KG1 (cell line): ENCODE data around the gene RHNO1.
"Not testable (repeated sequence)": the region's sequence is repeated elsewhere in the genome, so short reads cannot be mapped to it uniquely, and the experiment has no call there.

ENCODE experiments used
- DNase-seq: peaks from one replicate; lab custom pipeline; 2025; lab: John Stamatoyannopoulos, UW

Gene RHNO1

DNA sequence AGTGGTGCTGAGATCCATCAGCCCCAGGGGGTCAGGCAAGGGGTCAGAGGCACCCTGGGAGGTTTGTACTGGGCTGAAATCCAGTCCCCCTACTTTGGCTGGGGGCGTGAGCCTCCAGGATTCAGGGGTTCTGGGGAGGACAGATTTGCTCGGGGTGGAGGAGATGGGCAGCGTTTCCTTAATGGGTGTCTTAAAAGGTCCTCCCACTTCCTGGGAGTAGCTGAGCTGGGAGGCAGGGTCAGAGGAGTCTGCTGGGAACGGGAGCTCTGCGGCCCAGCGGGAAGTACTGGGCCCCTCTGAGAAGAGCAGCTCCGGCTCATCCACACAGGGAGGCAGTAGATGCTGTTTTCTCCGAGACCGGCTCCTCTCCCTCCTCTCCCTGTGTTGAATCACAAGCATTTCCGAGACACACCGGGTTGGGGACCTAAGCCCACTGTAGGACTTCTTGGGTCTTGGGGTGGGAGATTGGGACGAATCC is 18.0 kb upstream of the RHNO1 start:
- no peak for DNase-seq

DNA sequence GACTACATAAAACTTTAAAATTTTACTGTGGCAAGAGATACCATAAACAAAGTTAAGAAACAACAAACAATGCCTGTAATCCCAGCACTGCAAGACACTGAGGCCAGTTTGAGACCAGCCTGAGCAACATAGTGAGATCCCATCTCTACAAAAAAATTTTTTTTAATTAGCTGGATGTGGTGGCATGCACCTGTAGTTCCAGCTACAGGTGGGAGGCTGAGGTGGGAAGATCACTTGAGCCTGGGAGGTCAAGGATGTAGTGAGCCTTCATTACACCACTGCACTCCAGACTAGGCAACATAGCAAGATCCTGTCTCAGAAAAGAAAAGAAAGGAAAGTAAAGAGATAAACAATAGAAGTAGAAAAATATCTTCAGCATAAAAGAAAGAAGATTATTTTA is 16.9 kb upstream of the RHNO1 start:
- DNase-seq = no peak

DNA sequence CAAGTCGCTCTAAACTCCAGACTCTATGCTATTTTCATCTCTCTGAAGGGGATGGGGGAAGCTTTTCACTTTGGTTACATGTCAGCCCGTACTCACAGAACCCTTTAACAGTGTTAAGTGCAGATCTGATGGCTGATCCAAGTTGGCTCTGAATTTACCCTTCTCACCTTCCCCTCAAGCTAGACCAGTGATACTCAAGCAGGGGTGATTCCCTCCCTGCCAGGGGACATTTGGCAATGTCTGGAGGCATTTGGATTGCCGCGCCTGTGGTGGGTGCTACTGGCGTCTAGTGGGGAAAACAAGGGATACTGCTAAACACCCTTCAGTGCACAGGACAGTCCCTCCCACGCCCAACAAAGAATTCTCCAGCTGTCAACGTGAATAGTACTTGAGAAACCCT is 14.1 kb upstream of the RHNO1 start:
- no peak for DNase-seq

DNA sequence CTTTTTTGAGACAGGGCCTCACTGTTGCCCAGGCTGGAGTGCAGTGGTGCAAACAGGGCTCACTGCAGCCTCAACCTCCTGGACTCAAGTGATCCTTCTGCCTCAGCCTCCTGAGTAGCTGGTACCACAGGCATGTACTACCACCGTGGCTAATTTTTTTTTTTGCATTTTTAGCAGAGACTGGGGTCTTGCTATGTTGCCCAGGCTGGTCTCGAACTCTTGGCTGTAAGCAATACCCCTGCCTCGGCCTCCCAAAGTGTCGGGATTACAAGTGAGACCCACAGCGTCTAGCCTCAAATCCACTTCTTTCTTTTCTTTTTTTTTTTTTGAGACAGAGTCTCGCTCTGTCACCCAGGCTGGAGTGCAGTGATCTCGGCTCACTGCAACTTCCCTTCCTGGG is 13.6 kb upstream of the RHNO1 start:
- DNase-seq = not testable (repeated sequence)

DNA sequence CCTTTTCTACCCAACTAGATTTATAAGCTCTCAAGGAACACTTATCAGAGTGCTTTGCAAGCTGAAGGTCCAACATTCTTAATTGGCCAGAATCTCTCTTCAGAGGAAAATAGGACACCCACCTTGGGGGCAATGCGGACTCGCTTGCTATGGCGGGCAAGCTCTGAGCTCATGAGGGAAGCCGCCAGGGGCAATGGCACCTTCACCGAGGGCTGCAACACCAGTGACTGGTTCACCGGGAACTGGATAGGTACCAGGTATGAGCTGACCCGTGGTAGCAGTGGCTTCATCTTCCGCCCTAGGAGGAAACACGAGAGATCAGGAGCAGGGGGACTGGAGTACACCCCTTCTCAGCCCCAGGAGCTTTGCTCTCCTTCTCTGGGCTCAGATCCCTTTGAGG is 12.8 kb upstream of the RHNO1 start:
- no peak for DNase-seq

DNA sequence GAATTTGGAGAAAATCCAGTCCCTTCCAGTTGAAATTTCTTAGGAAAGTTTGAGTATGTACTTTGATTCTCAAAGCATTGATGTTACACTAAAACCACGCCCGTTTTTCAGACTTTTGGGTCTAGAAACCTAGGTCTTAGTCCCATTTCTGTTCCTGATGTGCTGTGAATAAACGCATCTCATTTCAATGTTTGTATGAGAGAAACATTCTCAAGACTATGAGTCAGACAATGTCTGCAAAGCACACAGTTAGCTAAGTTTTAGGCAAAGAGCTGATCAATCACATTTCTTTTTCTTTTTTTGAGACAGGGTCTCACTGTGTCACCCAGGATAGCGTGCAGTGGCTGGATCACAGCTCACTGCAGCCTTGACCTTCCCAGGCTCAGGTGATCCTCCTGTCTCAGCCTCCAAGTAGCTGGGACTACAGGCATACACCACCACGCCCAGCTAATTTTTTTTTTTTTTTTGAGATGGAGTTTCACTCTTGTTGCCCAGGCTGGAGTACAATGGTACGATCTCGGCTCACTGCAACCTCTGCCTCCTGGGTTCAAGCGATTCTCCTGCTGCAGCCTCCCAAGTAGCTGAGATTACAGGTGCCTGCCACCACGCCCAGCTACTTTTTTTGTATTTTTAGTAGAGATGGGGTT is 7.9 kb upstream of the RHNO1 start:
- DNase-seq = not testable (repeated sequence)

DNA sequence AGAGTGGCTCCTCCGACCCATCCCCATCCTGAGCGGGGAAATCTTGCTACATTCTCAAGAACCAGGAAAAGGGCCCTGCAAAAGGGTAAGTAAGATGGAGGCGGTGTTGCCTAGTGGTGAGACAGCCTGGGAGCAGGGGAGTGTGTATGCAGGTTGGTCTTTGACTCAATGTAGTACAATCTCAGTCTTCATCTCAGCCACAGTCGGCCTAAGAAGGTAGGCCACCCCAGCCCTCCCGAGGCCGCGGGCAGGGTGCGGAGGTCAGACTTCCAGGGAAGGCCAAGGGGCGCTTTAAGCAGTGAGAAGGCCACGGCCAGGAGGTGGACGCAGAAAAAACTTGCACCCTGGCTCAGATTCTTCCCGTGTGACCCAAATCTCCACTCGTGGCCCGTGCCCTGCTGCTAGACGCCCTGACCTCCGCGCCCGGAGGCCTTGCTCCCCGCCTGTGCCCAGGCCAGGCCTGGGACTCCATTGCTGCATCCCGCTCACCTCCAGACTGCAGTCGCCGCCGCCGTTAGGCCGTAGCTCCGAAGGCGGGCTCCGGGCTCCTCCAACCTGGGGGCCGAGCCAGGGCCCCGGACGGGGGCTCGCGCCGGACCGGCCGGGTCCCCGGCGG is 484 bp upstream of the RHNO1 start:
- peak; percentile 36 for DNase-seq

DNA sequence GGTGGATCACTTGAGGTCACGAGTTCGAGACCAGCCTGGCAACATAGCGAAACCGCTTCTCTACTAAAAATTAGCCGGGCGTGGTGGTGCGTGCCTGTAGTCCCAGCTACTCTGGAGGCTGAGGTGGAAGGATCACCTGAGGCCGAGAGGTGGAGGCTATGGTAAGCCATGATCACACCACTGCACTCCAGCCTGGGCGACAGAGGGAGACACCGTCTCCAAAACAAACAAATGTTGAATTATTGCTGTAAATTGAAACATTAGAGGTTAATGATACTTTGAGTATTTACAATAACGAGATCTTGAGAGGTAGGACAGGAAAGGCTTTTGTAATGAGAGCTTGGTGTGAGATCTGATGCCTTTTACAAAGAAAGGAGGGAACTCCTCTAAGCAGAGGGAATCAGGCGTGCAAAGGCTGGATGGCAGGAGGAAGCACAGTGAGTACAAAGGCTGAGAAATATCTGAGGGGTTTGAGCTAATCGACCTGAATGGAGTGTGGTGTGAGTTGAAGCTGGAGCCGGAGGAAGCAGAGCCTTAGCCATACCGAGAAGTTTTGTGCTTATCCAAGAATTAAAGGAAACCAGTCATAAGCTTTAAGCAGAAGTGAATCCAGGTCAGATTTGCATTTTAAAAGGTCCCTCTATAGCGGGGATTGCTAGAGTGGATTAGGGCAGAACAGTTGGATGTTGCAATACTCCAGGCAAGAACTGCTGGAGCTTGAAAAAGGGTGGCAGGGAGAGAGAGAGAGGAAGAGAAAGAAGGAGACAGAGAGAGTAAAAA is 1.1 kb downstream of the RHNO1 start:
- no peak for DNase-seq

DNA sequence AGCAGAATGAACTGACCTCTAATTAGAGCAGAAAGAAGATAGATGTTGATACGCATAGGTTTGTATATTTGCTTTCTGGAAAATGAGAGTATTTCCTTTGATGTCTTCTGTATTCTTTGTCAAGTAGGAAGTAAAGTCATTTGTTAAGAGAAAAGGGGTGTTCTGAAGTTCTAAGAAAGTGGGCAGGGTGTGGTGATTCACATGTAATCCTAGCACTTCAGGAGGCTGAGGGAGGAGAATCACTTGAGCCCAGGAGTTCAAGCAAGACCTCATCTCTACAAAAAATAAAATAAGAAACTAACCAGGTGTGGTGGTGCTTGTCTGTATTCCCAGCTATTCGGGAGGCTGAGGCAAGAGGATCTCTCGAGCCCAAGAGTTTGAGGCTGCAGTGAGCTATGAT is 2.8 kb downstream of the RHNO1 start:
- DNase-seq = no peak

DNA sequence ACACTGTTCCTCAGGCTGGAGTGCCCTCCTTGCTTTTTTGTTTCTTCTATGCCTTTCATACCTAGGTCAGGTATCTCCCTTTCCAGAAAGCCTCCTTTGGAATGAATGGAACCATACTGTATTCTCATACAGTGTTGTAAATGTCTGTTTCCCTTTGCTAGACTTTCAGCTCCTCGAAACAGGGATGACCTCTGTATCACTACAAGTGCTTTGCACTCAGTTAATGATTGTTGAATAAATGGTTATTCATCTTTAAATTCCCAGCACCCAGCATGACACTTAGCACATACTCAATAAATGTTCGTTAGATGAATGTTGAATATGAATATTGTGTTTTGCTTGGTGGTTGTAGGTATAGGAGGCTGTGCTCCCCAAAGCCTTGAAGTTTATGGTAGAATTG is 7.8 kb downstream of the RHNO1 start:
- no peak for DNase-seq

DNA sequence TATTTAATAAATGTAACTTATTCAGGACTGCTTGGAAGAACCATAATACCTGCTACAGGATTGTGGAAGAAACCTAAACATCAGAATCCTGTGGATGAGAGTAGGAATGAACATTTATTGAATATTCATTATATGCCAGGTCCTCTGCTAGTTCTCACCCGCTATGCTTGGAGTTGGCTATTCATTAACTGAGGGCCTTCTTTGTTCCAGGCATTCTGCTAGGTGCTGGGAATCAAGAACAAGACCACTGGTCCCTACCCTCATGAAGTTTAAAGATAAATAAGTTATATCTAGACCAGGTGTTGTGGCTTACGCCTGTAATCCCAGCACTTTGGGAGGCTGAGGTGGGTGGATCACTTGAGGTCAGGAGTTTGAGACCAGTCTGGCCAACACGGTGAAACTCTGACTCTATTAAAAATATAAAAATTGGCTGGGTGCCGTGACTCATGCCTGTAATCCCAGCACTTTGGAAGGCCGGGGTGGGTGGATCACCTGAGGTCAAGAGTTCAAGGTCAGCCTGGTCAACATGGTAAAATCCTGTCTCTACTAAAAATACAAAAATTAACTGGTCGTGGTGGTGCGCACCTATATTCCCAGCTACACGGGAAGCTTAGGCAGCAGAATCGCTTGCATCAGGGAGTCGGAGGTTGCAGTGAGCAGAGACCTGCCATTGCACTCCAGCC is 9.9 kb downstream of the RHNO1 start:
- DNase-seq = no peak

DNA sequence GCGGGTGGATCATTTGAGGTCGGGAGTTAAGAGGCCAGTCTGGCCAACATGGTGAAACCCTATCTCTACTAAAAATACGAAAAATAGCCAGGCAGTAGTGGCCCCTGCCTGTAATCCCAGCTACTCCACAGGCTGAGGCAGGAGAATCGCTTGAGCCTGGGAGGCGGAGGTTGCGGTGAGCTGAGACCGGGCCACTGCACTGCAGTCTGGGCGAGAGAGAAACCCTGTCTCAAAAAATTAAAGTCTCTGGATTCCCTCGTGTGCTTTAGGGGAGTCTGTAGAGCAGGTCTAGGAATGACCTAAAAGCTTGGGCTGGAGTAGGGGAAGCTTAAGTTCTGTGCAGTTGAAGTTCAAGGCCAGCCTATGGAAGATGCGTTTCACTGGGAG is 13.0 kb downstream of the RHNO1 start:
- no peak for DNase-seq

DNA sequence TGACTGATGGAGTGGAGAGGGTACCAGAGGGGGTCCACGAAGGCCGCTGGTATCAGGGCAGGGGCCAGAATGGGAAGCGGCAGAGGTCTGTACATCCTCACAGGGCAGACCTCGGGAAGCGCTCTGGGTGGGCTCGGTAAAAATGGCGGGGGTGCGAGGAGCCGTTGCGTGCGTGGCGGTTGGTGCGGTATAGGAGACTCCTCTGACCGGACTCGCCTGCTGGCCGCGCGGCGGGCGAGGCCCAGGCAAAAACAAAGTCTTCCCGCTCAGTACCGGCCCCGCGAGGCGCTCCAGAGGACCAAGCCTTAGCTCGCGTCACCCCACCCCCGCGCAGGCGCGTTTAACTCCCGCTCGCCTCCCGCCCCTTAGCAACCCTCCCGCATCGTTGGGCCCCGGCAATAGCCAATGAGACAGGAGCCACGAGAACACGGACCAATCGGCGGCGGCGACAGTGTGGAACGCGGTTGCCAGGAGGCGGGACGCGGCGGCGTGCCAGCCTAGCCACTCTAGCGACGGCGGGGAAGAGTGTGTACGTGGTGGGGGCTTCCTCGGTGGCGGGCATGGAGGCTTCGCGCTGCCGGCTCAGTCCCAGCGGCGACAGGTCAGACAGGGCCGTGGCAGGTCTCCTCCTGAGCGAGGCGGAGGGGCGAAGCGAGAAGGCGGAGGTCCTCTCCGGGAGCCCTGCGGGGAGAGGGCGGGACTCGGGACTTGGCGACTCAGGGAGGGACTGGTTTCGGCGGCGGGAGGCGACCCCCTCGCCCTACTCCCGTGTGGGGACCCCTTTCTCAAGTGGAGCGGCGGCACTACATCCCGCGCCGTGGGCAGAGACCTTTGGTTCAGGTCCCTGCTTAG is 13.6 kb downstream of the RHNO1 start, which contains the start of gene TULP3:
TULP3 (plus strand) TSS at position 504 of the 852 bp plus-strand sequence; CDS start at position 561, 57 bp downstream.
- peak; percentile 86 for DNase-seq

DNA sequence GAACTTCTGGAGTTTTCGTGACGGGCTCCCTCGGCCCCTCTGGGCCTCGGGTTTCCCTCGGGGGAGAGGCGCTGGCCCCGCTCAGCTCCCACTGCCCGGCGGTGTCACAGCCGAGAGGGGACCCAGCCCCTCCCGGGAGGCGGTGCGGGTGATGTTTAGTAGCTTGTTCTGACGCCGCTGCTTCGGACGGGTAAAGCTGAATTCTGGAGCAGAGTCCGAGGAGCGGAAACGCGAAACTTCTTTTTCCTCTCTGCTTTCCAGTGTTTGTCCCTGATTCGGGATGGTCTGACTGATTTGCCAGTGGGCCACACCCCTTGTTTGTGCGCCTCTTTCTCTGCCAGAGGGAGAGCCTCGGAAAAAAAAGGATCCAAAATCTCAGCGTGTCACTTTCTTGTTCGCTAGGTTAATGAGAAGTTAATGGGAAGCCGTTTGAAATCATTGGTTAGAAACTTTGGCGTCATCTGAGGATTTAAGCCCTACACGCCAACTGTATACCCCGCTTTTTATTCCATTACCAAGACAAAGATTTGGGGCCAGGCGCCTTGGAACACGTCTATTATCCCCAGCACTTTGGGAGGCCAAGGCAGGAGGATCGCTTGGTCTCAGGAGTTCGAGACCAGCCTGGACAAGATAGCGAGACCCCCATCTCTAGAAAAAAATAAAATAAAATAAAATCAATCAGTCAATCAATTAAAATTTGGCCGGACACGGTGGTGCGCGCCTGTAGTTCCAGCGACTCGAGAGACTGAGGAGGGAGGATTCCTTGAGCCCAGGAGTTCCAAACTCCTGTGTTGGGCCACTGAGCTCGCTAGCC is 14.4 kb downstream of the RHNO1 start:
- no peak for DNase-seq

DNA sequence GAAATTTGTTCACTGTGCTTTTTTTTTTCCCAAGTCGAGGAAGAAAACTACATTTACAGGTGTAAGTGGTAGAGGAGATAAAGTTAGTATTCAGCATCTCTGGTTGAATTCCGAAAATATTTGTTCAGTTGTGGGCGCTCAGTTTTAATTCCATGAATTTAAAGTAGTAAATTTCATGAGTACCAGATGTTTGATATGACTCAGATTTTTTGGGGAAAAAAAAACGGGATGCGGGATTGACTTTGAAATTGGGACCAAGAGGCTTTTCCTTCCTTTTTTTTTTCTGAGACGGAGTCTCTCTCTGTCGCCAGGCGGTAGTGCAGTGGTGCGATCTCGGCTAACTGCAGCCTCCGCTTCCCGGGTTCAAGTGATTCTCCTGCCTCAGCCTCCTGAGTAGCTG is 15.2 kb downstream of the RHNO1 start:
- no peak for DNase-seq

DNA sequence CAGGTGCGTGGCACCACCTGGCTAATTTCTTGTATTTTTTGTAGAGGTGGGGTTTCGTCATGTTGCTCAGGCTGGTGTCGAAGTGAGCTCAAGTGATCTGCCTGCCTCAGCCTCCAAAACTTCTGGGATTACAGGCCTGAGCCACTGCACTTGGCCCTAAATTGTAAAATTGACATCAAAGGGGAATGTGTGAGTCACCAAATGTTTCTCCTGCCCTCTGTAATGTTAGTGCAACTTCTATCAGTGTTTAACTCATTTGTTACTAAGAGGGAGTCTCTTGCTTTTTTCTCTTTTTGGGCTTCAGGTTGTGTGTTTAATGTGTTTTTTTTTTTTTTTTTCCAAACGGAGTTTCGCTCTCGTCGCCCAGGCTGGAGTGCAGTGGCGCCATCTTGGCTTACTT is 16.0 kb downstream of the RHNO1 start:
- DNase-seq = no peak

DNA sequence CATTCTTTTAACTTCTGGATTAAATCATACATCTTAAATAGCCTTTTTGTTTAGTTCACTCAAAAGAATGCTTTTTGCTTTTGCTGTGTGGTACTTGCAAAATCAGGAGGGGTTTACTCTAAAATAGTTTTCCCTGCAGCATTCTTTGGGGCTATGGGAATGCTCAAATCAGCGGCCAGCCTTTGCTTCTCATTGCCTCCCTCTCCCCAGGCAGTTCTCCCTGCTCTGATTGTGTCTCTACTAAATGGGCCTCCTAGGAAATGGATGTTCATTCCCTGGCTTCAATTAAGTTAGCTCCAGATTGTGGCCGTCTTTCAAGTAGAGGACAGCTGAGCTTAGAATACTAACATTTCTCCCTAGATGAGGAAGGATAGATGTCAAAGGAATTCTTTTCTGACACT is 18.0 kb downstream of the RHNO1 start:
- no peak for DNase-seq

DNA sequence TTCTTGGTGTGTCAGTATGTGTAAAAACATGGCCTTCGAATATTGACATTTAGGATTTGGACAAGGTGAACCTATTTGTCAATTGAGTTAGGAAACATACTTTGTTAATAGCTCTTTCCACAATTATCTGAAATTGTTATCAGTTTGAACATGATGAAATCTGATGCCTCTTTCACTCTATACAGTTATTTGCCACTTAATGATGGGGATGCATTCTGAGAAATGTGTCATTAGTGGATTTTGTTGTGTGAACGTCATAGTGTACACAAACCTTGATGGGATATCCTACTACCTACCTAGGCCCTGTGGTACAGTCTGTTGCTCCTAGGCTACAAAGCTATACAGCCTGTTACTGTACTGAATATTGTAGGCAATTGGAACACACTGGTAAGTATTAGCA is 18.5 kb downstream of the RHNO1 start:
- no peak for DNase-seq

DNA sequence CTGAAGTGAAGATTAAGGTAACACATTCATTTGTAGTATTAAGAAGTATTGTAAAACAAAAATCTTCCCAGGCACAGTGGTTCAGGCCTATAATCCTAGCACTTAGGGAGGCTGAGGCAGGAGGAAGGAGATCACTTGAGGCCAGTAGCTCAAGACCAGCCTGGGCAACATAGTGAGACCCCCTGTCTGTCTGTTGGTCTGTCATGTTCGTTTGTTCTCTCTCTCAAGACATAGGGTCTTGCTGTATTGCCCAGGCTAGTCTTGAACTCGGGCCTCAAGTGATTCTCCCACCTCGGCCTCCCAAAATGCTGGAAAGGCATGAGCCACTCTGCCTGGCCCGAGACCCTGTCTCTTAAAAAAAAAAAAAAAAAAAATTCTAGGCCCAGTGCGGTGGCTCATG is 20.4 kb downstream of the RHNO1 start:
- no peak for DNase-seq

DNA sequence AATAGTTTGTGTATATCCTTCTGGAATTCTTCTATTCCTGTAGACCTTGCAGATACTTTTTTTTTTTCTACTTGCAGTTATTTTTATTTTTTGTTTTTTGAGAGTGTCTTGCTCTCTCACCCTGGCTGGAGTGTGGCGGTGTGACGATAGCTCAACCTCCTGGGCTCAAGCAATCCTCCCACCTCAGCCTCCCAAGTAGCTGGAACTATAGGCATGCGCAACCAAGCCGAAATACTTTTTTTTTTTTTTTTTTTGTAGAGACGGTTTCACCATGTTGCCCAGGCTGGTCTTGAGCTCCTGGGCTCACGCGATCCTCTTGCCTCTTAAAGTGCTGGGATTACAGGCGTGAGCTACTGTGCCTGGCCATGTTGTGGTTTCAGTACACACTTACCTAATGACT is 23.6 kb downstream of the RHNO1 start:
- no peak for DNase-seq
